ENCODE results near the gene NBEA.

GRCh38 chr13:35093356-35093755 lies 151.3 kb downstream of the NBEA start:
- TF ChIP-seq, protein P1, sequence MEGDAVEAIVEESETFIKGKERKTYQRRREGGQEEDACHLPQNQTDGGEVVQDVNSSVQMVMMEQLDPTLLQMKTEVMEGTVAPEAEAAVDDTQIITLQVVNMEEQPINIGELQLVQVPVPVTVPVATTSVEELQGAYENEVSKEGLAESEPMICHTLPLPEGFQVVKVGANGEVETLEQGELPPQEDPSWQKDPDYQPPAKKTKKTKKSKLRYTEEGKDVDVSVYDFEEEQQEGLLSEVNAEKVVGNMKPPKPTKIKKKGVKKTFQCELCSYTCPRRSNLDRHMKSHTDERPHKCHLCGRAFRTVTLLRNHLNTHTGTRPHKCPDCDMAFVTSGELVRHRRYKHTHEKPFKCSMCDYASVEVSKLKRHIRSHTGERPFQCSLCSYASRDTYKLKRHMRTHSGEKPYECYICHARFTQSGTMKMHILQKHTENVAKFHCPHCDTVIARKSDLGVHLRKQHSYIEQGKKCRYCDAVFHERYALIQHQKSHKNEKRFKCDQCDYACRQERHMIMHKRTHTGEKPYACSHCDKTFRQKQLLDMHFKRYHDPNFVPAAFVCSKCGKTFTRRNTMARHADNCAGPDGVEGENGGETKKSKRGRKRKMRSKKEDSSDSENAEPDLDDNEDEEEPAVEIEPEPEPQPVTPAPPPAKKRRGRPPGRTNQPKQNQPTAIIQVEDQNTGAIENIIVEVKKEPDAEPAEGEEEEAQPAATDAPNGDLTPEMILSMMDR (IDR thresholded peaks at IDR 0.05): no peak
- no peak for TF ChIP-seq POLR2A (IDR thresholded peaks at IDR 0.05)
